Activated CD8-positive, alpha-beta memory T cell treated with anti-CD3 and anti-CD28 coated beads for 36 hours (primary cell): Measurements from ENCODE around the gene ZC3H7B. TPM values are rescaled to one million over a fixed set of nuclear protein-coding genes. Genes with fewer than 3 reads are reported as not detected.

Experiments
- CTCF ChIA-PET: fragments of 350-600 bp; sonication (Branson Sonifier 250); formaldehyde crosslinking; loops from one replicate; lab custom pipeline; 2021; ENCODE audit warnings: antibody characterized with exemption; lab: Charles Lee
- POLR2A ChIA-PET: fragments of 350-600 bp; sonication (Branson Sonifier 250); formaldehyde crosslinking; loops from one replicate; lab custom pipeline; 2021; ENCODE audit warnings: antibody characterized with exemption; lab: Charles Lee
- total RNA-seq, 2 experiments: library from RNA; stranded (reverse); gene quantifications; one replicate each; pipeline ENCODE4 v1.2.3, GENCODE V29; 2021

The ZC3H7B gene
- total RNA-seq, 2 experiments from 2014 or later: 57.8 to 58.2 TPM

DNA sequence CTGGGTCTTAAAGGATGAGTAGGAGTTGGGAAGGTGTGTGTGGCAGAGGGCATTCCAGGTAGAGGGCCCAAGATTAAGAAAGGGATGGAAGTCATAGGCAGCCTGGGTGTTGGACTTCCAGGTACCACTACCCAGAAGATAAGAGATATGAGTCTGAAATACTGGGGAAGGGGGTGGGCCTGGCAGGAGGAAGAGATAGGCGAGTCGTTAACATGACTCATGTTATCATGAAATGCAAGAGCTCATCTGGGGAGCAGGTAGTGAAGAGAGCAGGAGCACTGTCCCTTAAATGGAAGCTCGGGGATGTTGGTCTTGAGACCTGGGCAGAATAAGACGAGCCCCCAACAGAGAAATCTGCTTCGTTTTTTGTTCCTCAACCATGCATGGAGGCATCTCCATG lies 10.2 kb downstream of the ZC3H7B start:
- CTCF ChIA-PET: interaction anchor here (0.7 kb wide), 1 partner anchor 115 kb away, joined by 4 read pairs; no protein-coding TSS in a partner anchor
- POLR2A ChIA-PET: no interaction called here

- POLR2A ChIA-PET: no interaction called here
Observed at GRCh38 chr22:41314821-41315220, 13.5 kb downstream of the ZC3H7B start.

DNA sequence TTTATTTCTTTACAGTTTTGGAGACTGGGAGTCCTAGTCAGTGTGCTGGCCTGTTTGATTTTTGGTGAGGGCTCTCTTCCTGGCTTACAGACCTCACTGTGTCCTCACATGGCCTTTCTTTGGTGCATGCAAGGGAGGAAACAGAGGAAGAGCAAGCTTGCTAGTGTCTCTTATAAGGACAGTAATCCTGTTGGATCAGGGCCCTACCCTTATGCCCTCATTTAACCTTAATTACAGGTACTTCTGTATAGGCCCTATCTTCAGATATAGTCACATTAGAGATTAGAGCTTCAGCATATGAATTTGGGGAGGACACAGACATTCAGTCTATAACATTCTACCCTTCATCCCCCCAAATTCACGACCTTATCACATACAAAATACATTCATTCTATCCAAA lies 14.3 kb downstream of the ZC3H7B start:
- CTCF ChIA-PET: no interaction called here

More at GRCh38 chr22:41314821-41315220, 13.5 kb downstream of the ZC3H7B start:
- CTCF ChIA-PET: no interaction called here

DNA sequence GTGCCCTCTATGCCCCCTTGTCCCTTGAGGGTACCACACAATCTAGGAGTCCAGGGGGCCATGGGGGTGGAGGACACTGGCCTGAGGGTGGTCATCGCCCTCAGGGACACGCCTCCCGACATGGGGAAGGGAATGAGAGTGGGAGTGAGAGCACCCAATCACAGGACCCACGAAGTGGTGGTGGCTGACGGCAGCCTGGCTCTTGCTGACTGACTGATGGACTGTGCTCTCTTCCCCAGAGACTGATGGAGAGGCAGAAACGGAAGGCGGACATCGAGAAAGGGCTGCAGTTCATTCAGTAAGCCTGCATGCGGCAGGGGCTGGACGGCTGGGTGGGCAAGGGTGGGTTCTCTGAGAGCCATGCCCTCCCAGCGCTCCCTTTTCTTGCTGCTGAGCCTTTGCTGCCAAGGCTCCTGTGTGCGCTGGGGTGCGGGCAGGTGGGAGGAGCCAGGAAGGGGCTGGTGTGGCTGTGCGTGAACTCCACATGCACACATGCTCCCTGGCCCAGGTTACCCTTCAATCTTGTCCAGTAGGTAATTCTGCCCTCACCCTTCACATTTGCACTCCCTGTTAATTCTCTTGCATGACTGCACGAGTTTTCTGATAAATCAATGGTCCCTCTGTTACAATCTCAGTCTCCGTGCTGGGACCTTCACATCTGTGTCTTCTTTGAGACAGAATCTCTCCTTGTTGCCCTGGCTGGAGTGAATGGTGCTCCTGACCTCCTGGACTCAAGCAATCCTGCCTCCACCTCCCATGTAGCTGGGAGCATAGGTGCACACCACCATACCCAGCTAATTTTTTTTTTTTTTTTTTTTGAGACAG lies 19.3 kb downstream of the ZC3H7B start:
- ChIA-PET CTCF (no interaction called here), POLR2A (no interaction called here)

More for the DNA sequence above, 14.3 kb downstream of the ZC3H7B start:
- POLR2A ChIA-PET: no interaction called here

DNA sequence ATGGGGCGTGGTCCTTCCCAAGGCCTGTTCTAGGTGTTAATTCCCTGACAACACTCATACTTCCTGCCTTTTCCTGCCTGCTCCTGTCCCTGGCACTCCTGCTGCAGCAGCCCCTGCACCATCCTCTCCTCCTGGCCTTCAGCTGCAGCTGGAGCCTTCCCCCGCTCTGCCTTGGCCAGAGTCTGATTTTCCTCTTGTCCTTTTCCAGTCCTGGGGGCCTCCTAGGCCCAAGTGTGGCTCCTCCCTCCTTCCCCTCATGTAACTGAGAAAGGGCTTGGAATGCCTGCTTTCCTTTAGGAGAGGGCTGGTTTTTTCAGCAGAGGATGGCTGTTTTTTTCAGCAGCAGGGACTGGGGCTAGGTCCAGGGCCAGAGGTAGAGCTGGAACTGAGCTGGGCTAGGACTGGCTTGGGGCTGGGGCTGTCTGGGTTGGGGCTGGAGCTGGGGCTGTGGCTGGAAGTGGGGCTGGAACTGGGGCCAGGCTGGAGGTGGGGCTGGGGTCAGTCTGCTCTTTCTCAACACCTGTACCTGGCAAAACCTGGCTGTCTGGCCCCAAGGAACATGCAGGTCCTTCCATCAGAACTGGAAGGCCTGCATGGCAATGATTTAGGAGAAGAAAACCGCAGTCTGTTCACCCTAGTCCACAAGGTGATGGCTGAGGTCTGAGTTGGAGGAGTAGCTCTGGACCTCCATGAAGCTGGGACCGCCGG lies 23.6 kb downstream of the ZC3H7B start:
- ChIA-PET CTCF (no interaction called here), POLR2A (no interaction called here)

- CTCF ChIA-PET: interaction anchor here (1.0 kb wide), 1 partner anchor 79 kb away, joined by 4 read pairs; no protein-coding TSS in a partner anchor
- POLR2A ChIA-PET: no interaction called here
Observed at GRCh38 chr22:41327124-41327523, 25.8 kb downstream of the ZC3H7B start.

GRCh38 chr22:41330169-41330568 lies 28.8 kb downstream of the ZC3H7B start:
- CTCF ChIA-PET: interaction anchor here (1.0 to 1.7 kb wide), 2 partner anchors 13 to 36 kb away, joined by 4 read pairs; no protein-coding TSS in a partner anchor
- POLR2A ChIA-PET: no interaction called here

- ChIA-PET POLR2A (no interaction called here), CTCF (no interaction called here)
Observed at GRCh38 chr22:41332217-41332939, 31.1 kb downstream of the ZC3H7B start.

DNA sequence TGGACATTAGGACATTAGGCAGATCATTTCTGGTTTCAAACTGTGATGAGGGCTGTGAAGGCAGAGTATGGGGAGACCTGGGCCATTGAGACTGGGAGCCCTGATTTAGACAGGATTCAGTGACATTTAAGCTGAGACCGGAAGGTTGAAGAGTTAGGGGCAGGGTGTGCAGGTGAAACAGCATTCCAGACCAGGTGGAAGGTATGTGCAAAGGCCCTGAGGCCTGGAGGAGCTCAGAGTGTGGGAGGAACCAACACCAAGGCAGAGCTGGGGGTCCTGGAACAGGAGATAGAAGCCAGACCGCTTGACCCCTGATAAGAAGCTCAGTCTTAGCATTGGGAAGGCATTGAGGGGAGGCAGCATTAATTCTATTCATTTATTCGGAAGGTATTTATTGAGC lies 32.5 kb downstream of the ZC3H7B start:
- CTCF ChIA-PET: no interaction called here
- POLR2A ChIA-PET: no interaction called here

DNA sequence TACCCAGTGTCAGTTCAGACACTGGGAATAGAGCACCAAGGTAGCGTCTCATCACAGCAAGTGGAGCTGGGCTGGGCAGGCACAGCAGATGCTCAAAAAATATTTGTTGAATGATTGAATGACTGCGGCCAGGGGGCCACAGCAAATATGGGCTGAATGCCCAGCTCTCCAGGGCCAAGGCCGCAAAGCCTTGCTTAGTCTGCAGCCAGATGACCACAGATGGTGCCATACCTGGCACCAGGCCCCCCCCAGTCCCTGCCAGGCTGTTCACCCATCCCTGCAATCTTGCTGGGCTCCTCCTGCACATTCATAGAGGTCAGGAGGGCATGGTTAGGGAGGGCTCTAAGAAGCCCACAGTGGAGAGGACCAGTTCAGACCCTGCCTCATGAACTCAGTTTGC lies 32.9 kb downstream of the ZC3H7B start:
- ChIA-PET CTCF (no interaction called here), POLR2A (no interaction called here)

DNA sequence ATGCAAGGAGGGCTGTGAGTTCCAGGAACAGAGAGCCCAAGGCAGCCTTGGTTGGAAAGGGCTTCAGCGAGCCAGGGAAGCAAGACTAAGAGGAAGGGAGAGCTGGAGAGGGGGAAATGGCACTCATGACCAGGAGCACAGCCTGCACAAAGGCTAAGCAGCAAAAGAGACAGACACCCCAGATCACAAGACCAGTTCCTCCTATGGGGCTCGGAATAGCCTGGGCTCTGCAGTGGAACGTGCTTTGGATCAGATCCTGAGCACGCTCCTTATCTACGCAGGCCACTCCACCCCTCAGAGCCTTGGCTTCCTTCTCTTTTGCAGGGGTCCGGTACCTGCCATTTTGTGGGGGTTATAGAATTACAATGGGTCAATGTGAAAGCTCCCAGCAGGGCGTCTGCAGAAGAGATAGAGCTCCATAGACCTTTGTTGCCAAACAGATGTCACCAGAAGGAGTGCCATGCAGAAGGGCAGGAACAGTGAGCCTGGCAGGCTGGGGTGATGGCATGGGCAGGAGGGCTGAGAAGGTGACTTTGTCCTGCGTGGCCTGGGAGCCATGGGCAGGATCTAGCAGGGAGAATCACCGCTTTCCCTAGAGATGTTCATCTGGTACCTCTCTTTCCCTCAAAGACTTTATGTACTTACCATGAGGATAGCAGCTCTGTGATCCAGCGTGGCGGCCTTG lies 33.8 kb downstream of the ZC3H7B start:
- CTCF ChIA-PET: no interaction called here
- POLR2A ChIA-PET: no interaction called here

GRCh38 chr22:41338614-41339212 lies 37.4 kb downstream of the ZC3H7B start:
- ChIA-PET CTCF (interaction anchor here (0.9 kb wide), 1 partner anchor 14 kb away, joined by 4 read pairs; no protein-coding TSS in a partner anchor), POLR2A (no interaction called here)

- CTCF ChIA-PET: interaction anchor here (0.9 kb wide), 1 partner anchor 13 kb away, joined by 4 read pairs; no protein-coding TSS in a partner anchor
- POLR2A ChIA-PET: no interaction called here
Observed at GRCh38 chr22:41339823-41340222, 38.5 kb downstream of the ZC3H7B start.

GRCh38 chr22:41340357-41340756 lies 39.0 kb downstream of the ZC3H7B start:
- POLR2A ChIA-PET: no interaction called here
- CTCF ChIA-PET: no interaction called here

DNA sequence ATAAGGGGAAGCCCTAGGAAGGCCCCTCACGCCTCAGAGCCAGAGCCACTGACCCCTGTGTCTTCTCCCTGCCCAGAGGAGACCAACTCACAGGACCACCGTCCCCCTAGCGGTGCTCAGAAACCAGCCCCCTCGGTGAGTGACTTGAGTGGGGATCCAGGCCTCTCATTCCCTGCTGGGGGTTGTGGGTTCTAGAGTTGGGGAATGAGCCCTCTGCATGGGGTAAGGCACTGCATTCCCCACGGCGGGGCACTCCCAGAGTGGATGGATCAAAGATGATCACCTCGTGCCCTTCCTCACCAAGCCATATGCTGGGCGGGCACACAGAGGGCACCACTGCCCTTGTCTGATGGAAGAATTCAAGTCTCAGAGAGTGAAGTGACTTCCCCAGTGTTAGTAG lies 39.7 kb downstream of the ZC3H7B start:
- POLR2A ChIA-PET: no interaction called here
- CTCF ChIA-PET: no interaction called here

GRCh38 chr22:41341990-41342389 lies 40.7 kb downstream of the ZC3H7B start:
- POLR2A ChIA-PET: interaction anchor here (0.6 kb wide), 1 partner anchor 115 kb away, joined by 3 read pairs; no protein-coding TSS in a partner anchor

DNA sequence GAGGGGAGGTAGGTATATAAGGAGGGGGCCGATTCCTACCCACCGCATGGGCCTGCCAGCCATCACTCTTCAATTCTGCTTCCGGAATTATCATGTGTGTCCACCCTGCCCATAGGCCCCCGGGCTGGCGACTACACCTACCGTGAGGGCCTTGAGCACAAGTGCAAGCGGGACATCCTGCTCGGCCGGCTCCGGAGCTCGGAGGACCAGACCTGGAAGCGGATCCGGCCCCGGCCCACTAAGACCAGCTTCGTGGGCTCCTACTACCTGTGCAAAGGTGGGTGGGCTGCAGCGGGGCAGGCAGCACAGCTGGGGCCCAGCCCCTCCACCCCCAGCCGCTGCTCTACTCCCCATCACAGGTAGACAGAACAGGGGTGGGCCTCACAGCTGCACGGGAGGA lies 42.0 kb downstream of the ZC3H7B start:
- ChIA-PET POLR2A (no interaction called here), CTCF (interaction anchor here (1.3 kb wide), 1 partner anchor 13 kb away, joined by 4 read pairs; no protein-coding TSS in a partner anchor)

More at GRCh38 chr22:41341990-41342389, 40.7 kb downstream of the ZC3H7B start:
- CTCF ChIA-PET: no interaction called here

- CTCF ChIA-PET: interaction anchor here (0.6 to 1.3 kb wide), 2 partner anchors 14 to 18 kb away, joined by 4 read pairs; no protein-coding TSS in a partner anchor
- POLR2A ChIA-PET: no interaction called here
Observed at GRCh38 chr22:41343717-41344116, 42.4 kb downstream of the ZC3H7B start.
